Measurements from ENCODE around the gene GRIN2A. TPM values are rescaled to one million over a fixed set of nuclear protein-coding genes. Genes with fewer than 3 reads are reported as not detected.

Gene GRIN2A
- total and polyA plus RNA-seq, 2 donors (not counting 1 experiment from before 2014, with no cell fraction given), result 0.44 TPM; not detected in 1

GRCh38 chr16:10205688-10206087 lies 23.5 kb upstream of the GRIN2A start:
- no peaks in the 10 kb centered on the region for H3K4me1 ChIP-seq (ENCODE audit: control insufficient read depth in 2 of 2, insufficient read depth in 2 of 2, low read length in 2 of 2)
- H3K27ac Mint-ChIP-seq, result no peak overlapping the region
- H2AFZ ChIP-seq (ENCODE audit: insufficient read depth, low read depth, low read length, poor library complexity, severe bottlenecking), result no peak overlapping the region
- peaks cover 0 to 8% (median 0%) of the 10 kb centered on the region in 4 experiments for H3K27me3 ChIP-seq (replicated peaks in 1 of 4; ENCODE audit: control extremely low read depth in 1 of 4, control insufficient read depth in 3 of 4, insufficient read depth in 4 of 4, low read length in 3 of 4)
- WGBS (ENCODE audit: insufficient coverage), result 88% methylated on average over 3 of the region's 7 CpGs
- H3K4me3 Mint-ChIP-seq, result no peak overlapping the region
- H3K36me3 ChIP-seq (replicated peaks in 1 of 2; ENCODE audit: control extremely low read depth in 1 of 2, control insufficient read depth in 1 of 2, extremely low read depth in 1 of 2, insufficient read depth in 2 of 2, low read length in 1 of 2), result no peaks in the 10 kb centered on the region
- DNase-seq (no peak), ATAC-seq (ENCODE audit: low read depth) (no peak)
- H3K4me1 Mint-ChIP-seq, result no peaks in the 10 kb centered on the region
- no peak for TF ChIP-seq EZH2 (IDR thresholded peaks at IDR 0.05; ENCODE audit: borderline replicate concordance, insufficient read depth, low read depth, low read length, poor library complexity, severe bottlenecking)
- TF ChIP-seq, protein P1, sequence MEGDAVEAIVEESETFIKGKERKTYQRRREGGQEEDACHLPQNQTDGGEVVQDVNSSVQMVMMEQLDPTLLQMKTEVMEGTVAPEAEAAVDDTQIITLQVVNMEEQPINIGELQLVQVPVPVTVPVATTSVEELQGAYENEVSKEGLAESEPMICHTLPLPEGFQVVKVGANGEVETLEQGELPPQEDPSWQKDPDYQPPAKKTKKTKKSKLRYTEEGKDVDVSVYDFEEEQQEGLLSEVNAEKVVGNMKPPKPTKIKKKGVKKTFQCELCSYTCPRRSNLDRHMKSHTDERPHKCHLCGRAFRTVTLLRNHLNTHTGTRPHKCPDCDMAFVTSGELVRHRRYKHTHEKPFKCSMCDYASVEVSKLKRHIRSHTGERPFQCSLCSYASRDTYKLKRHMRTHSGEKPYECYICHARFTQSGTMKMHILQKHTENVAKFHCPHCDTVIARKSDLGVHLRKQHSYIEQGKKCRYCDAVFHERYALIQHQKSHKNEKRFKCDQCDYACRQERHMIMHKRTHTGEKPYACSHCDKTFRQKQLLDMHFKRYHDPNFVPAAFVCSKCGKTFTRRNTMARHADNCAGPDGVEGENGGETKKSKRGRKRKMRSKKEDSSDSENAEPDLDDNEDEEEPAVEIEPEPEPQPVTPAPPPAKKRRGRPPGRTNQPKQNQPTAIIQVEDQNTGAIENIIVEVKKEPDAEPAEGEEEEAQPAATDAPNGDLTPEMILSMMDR (IDR thresholded peaks at IDR 0.05), result no peak
- intact Hi-C loops (cut with micrococcal nuclease), result no loop called here
- H3K4me3 ChIP-seq (ENCODE audit: control extremely low read depth in 1 of 5, extremely low read depth in 1 of 5, insufficient read depth in 1 of 5, low read depth in 2 of 5, low read length in 4 of 5), result no peak overlapping the region
- H3K9me3 ChIP-seq (ENCODE audit: control extremely low read depth in 1 of 3, control insufficient read depth in 2 of 3, insufficient read depth in 1 of 3, low read length in 2 of 3), result peaks cover 0 to 9% (median 2%) of the 10 kb centered on the region in 3 donors
- no peaks in the 10 kb centered on the region for H4K20me1 ChIP-seq (ENCODE audit: control insufficient read depth, insufficient read depth, low read length, poor library complexity, severe bottlenecking)
- no peak overlapping the region for H3K9ac ChIP-seq (ENCODE audit: low read length)
- no peak overlapping the region for H3K4me2 ChIP-seq (replicated peaks; ENCODE audit: low read depth, low read length, poor library complexity, severe bottlenecking)
- POLR2A ChIA-PET, result no interaction called here
- CTCF ChIA-PET, result no interaction called here
- no peaks in the 10 kb centered on the region for H3K79me2 ChIP-seq (ENCODE audit: control insufficient read depth, insufficient read depth, low read length)
- peaks cover 22% of the 10 kb centered on the region for H3K27me3 Mint-ChIP-seq
- peaks cover 4% of the 10 kb centered on the region for H3K9me3 Mint-ChIP-seq (ENCODE audit: insufficient read depth)
- H3K27ac ChIP-seq (ENCODE audit: low read length in 2 of 2), result no peak overlapping the region

- ATAC-seq (ENCODE audit: low read depth) (no peak), DNase-seq (no peak)
- peaks cover 4% of the 10 kb centered on the region for H3K9me3 Mint-ChIP-seq (ENCODE audit: insufficient read depth)
- no peak overlapping the region for H2AFZ ChIP-seq (ENCODE audit: insufficient read depth, low read depth, low read length, poor library complexity, severe bottlenecking)
- H3K27ac ChIP-seq (ENCODE audit: low read length in 2 of 2), result no peak overlapping the region
- H3K27ac Mint-ChIP-seq, result no peak overlapping the region
- WGBS (ENCODE audit: insufficient coverage), result no CpG with 5 or more reads among the region's 1 CpG
- H3K27me3 ChIP-seq (replicated peaks in 1 of 4; ENCODE audit: control extremely low read depth in 1 of 4, control insufficient read depth in 3 of 4, insufficient read depth in 4 of 4, low read length in 3 of 4), result peaks cover 0 to 4% (median 0%) of the 10 kb centered on the region in 4 experiments
- H3K9ac ChIP-seq (ENCODE audit: low read length), result no peak overlapping the region
- ChIA-PET POLR2A (no interaction called here), CTCF (no interaction called here)
- H3K9me3 ChIP-seq (ENCODE audit: control extremely low read depth in 1 of 3, control insufficient read depth in 2 of 3, insufficient read depth in 1 of 3, low read length in 2 of 3), result peaks cover 0 to 9% (median 2%) of the 10 kb centered on the region in 3 donors
- no peak overlapping the region for H3K4me3 Mint-ChIP-seq
- H3K79me2 ChIP-seq (ENCODE audit: control insufficient read depth, insufficient read depth, low read length), result no peaks in the 10 kb centered on the region
- no peak overlapping the region for H3K4me2 ChIP-seq (replicated peaks; ENCODE audit: low read depth, low read length, poor library complexity, severe bottlenecking)
- H3K36me3 ChIP-seq (replicated peaks in 1 of 2; ENCODE audit: control extremely low read depth in 1 of 2, control insufficient read depth in 1 of 2, extremely low read depth in 1 of 2, insufficient read depth in 2 of 2, low read length in 1 of 2), result no peaks in the 10 kb centered on the region
- no peaks in the 10 kb centered on the region for H3K4me1 Mint-ChIP-seq
- intact Hi-C loops (cut with micrococcal nuclease), result no loop called here
- no peak overlapping the region for H3K4me3 ChIP-seq (ENCODE audit: control extremely low read depth in 1 of 5, extremely low read depth in 1 of 5, insufficient read depth in 1 of 5, low read depth in 2 of 5, low read length in 4 of 5)
- H4K20me1 ChIP-seq (ENCODE audit: control insufficient read depth, insufficient read depth, low read length, poor library complexity, severe bottlenecking), result no peaks in the 10 kb centered on the region
- H3K4me1 ChIP-seq (ENCODE audit: control insufficient read depth in 2 of 2, insufficient read depth in 2 of 2, low read length in 2 of 2), result no peaks in the 10 kb centered on the region
- H3K27me3 Mint-ChIP-seq, result peaks cover 10% of the 10 kb centered on the region
- TF ChIP-seq EZH2 (IDR thresholded peaks at IDR 0.05; ENCODE audit: borderline replicate concordance, insufficient read depth, low read depth, low read length, poor library complexity, severe bottlenecking), result no peak
- TF ChIP-seq, protein P1 (IDR thresholded peaks at IDR 0.05), result no peak
Observed at GRCh38 chr16:10202649-10203048, 20.4 kb upstream of the GRIN2A start.
